Measurements from ENCODE around the gene CDK8.

The CDK8 gene

DNA sequence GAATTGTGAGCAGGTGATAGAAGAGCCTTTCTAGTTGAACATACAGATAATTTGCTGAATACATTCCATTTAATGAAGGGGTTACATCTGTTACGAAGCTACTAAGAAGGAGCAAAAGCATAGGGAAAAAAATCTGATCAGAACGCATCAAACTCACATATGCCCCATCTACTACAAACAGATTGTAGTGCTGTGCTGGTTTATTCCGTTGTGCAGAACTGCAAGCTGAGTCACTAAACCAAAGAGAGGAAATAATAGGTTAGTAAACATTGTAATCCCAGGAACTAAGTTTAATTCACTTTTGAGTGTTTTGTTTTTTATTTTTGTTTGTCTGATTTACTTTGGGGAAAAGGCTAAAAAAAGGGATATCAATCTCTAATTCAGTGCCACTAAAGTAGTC, 136.3 kb downstream of the CDK8 start:
- Mint-ChIP-seq H3K9me3 (no peaks in the 10 kb centered on the region), H3K4me1 (ENCODE audit: low read depth) (no peaks in the 10 kb centered on the region), H3K36me3 (ENCODE audit: low read depth) (peaks cover 48% of the 10 kb centered on the region), H3K27me3 (no peaks in the 10 kb centered on the region), H3K4me3 (no peak overlapping the region), H3K27ac (no peak overlapping the region)
- intact Hi-C loops (cut with micrococcal nuclease), result no loop called here

DNA sequence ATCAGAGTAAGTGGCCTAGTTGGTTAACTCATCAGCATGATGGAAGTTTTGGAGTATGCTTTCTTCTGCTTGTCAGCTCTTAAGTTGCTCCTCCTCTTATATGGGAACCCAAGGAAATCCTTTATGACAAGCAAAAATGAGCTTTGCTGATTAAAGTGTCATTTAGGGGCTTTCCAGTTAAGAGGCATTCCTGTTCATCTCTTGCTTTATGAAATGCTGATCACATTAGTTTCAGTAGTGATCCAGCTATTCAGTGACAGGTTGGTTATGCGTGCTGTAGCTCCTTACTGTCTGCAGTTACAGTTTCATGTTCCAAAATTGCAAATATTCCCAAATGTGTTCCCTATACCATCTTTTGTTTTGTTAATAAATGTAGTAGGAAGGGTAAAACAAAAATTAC, 146.6 kb downstream of the CDK8 start:
- Mint-ChIP-seq H3K27ac (no peak overlapping the region), H3K4me3 (no peak overlapping the region), H3K27me3 (no peaks in the 10 kb centered on the region), H3K4me1 (ENCODE audit: low read depth) (no peaks in the 10 kb centered on the region), H3K9me3 (no peaks in the 10 kb centered on the region), H3K36me3 (ENCODE audit: low read depth) (peaks cover 39% of the 10 kb centered on the region)
- intact Hi-C loops (cut with micrococcal nuclease), result no loop called here

DNA sequence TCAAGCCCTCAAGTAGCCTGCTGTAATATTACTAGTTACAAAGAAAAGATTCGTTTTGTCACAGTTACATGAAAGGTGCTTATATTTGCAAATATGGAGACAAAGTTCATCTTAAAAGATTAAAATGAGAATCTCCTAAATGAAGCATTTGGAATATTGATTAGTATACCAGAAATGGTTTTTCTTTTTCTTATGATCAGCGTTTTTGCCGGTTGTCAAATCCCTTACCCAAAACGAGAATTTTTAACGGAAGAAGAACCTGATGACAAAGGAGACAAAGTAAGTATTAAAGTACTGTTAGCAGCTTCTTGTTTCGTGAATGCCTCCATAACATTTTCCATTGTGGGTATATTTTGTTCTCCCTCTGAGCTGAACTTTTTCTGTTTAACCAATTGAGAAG, 147.1 kb downstream of the CDK8 start:
- Mint-ChIP-seq H3K36me3 (ENCODE audit: low read depth) (peaks cover 44% of the 10 kb centered on the region), H3K27me3 (no peaks in the 10 kb centered on the region), H3K9me3 (no peaks in the 10 kb centered on the region), H3K4me1 (ENCODE audit: low read depth) (no peaks in the 10 kb centered on the region), H3K27ac (no peak overlapping the region), H3K4me3 (no peak overlapping the region)
- intact Hi-C loops (cut with micrococcal nuclease), result no loop called here

DNA sequence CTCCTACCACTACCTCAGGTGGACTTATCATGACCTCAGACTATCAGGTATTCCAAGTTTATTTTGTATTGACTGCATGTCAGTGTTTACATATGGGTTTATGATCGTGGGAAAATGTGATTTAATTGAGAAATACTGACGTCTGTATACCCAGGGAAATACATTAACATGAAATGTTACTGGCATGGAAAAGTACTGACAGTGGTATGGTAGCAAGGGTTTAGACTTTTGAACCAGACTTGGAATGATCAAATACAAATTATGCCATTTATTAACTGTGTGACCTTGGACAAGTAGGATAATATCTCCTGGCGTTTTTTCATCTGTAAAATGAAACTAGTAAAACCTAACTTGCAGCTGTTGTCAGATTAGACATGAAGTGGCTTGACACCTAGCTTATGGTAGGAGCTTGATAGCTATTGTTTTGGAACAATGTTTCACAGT, 147.7 kb downstream of the CDK8 start:
- intact Hi-C loops (cut with micrococcal nuclease), result no loop called here
- no peaks in the 10 kb centered on the region for H3K27me3 Mint-ChIP-seq
- H3K4me3 Mint-ChIP-seq, result no peak overlapping the region
- peaks cover 49% of the 10 kb centered on the region for H3K36me3 Mint-ChIP-seq (ENCODE audit: low read depth)
- H3K27ac Mint-ChIP-seq, result no peak overlapping the region
- no peaks in the 10 kb centered on the region for H3K9me3 Mint-ChIP-seq
- no peaks in the 10 kb centered on the region for H3K4me1 Mint-ChIP-seq (ENCODE audit: low read depth)

DNA sequence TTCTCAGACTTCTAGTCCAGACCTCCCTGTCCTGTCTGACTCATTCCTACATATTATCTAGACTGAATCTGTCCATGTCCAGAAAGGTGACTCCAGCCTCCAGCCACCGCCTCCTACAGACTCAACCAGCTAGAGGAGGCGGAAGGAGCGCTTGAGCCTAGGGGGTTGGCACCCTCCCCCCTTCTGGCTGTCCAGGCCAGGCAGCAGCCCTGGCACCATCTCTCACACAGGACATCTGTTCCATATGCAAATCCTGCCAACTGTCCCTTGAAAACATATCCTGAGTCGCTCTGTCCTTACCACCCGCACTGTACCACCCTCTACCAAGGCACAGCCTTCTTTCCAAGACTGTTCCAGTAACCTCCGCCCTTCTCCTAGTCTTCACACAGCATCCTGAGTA, 152.9 kb downstream of the CDK8 start:
- Mint-ChIP-seq H3K4me1 (ENCODE audit: low read depth) (no peaks in the 10 kb centered on the region), H3K9me3 (no peaks in the 10 kb centered on the region), H3K4me3 (no peak overlapping the region), H3K27me3 (no peaks in the 10 kb centered on the region), H3K27ac (no peak overlapping the region), H3K36me3 (ENCODE audit: low read depth) (peaks cover 46% of the 10 kb centered on the region)
- intact Hi-C loops (cut with micrococcal nuclease), result no loop called here

DNA sequence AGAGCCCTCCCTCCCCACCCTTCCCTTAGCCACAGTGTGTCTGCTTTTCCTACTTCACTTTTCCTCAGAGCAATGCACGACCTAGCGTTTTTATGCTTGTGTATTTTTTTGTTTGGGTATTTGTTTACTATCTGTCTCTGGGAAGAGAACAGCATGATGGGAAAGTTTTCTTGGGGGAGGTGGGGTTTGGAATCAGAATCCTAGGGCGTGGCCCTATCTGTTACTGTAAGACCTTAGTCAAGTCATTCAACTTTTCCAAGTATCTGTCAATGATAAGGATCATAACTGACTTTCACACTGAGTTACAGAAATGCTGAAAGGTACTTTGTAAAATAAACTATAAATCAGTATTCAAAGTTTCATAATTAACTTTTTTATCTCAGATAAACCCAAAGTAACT, 157.3 kb downstream of the CDK8 start:
- no peaks in the 10 kb centered on the region for H3K4me1 Mint-ChIP-seq (ENCODE audit: low read depth)
- intact Hi-C loops (cut with micrococcal nuclease), result no loop called here
- no peak overlapping the region for H3K4me3 Mint-ChIP-seq
- no peak overlapping the region for H3K27ac Mint-ChIP-seq
- peaks cover 18% of the 10 kb centered on the region for H3K36me3 Mint-ChIP-seq (ENCODE audit: low read depth)
- no peaks in the 10 kb centered on the region for H3K27me3 Mint-ChIP-seq
- H3K9me3 Mint-ChIP-seq, result no peaks in the 10 kb centered on the region

DNA sequence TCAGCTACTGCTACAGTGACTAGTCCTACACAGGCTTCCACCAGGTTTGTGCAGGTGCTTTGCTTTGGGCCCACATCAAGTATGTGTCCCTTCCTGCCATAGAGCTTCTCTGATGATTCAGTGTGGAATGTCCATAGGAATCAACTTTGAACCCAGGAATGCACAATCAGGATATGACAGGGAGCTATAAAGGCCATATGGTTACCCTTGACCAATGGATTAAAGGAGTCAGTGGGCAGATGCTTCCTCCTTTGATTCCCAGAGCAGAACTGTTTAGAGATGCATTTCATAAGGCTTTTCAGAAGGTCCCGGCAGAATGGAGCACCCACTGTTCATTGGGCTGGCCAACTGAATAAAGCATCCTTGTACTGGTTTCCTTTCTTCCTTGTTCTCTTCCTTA, 158.3 kb downstream of the CDK8 start:
- Mint-ChIP-seq H3K36me3 (ENCODE audit: low read depth) (peaks cover 7% of the 10 kb centered on the region), H3K9me3 (no peaks in the 10 kb centered on the region), H3K27me3 (no peaks in the 10 kb centered on the region), H3K4me1 (ENCODE audit: low read depth) (no peaks in the 10 kb centered on the region), H3K4me3 (no peak overlapping the region), H3K27ac (no peak overlapping the region)
- intact Hi-C loops (cut with micrococcal nuclease), result no loop called here

DNA sequence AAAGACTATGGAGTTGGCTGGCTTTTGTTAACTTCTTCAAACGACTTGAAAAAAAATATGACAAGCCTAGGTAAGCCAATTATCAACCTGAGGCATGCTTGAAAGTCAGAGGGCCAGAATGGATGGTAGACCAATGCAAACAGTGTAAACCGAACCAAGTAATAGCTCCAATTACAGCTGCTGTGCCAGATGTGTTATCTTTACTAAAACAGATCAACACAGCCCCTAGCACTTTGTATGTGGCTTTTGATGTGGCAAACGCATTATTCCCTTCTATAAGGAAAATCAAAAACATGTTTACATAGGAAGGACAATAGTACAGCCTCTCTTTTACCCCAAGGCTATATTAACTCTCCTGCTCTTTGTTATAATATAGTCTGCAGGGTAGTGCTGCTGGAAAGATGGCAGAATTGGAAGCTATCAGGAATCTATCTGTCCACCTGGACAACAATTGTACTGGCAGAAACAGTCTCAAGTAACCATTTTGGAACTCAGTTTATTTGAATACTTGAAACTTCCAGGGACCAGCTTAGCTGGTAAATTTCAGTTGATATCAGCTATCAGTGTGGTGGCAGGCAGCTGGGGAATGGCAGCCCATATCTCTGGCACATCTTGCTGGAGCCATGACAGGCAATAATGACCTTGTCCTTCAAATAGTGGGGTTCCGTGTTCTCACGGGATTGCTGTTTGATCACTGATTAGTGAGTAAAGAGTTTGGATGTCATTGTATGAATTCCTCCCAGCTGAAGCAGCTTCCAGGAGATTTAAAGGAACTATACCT, 159.2 kb downstream of the CDK8 start:
- Mint-ChIP-seq H3K27ac (no peak overlapping the region), H3K4me3 (no peak overlapping the region), H3K4me1 (ENCODE audit: low read depth) (no peaks in the 10 kb centered on the region), H3K36me3 (ENCODE audit: low read depth) (peaks cover 7% of the 10 kb centered on the region), H3K9me3 (no peaks in the 10 kb centered on the region), H3K27me3 (no peaks in the 10 kb centered on the region)
- intact Hi-C loops (cut with micrococcal nuclease), result no loop called here

DNA sequence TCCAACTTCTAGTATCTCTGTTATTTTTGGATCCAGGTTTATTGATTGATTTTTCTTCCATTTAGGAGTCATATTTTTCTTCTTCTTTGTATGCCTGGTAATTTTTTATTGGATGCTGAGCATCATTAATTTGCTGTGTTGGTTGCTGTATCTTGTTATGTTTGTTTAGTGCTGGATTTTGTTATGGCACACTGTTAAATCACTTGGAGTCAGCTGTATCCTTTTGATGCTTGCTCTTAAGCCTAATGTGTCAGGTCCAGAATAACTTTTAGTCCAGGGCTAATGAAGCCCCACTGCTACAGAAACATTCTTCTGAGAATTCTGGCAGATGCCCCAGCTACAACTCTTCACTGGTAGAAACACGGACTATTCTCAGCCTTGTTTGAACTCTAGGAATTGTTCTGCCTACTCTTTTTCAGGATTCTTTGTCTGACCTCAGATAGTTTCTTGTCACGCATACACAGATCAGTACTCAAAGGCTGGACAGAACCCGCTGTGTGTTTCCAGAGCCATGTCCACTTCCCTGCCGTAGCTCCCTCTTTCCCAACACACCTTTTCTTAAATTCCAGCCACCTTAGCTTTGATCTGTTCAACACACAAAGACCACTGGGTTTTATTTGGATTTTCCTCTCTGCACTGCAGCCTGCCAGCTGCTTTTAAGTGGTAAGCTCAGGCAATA, 166.5 kb downstream of the CDK8 start:
- Mint-ChIP-seq H3K4me3 (no peak overlapping the region), H3K36me3 (ENCODE audit: low read depth) (no peaks in the 10 kb centered on the region), H3K9me3 (no peaks in the 10 kb centered on the region), H3K4me1 (ENCODE audit: low read depth) (no peaks in the 10 kb centered on the region), H3K27me3 (no peaks in the 10 kb centered on the region), H3K27ac (no peak overlapping the region)
- intact Hi-C loops (cut with micrococcal nuclease), result no loop called here

DNA sequence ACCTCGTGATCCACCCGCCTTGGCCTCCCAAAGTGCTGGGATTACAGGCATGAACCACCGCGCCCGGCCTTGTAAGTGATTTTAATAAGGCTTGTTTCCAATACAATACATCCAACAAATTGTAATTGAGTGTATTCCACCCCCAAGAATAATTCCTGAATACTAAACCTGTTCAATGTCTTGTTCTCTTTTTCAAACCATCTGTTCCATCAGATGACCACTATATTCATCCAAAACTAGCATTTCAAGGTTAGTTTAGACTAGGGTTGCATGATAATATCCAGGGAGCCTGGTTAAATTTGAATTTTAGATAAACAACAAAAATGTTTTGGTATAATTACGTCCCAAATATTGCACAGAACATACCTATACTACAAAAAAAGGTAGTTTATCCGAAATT, 168.1 kb downstream of the CDK8 start:
- intact Hi-C loops (cut with micrococcal nuclease), result no loop called here
- Mint-ChIP-seq H3K4me3 (no peak overlapping the region), H3K36me3 (ENCODE audit: low read depth) (no peaks in the 10 kb centered on the region), H3K27ac (no peak overlapping the region), H3K27me3 (no peaks in the 10 kb centered on the region), H3K9me3 (no peaks in the 10 kb centered on the region), H3K4me1 (ENCODE audit: low read depth) (no peaks in the 10 kb centered on the region)

DNA sequence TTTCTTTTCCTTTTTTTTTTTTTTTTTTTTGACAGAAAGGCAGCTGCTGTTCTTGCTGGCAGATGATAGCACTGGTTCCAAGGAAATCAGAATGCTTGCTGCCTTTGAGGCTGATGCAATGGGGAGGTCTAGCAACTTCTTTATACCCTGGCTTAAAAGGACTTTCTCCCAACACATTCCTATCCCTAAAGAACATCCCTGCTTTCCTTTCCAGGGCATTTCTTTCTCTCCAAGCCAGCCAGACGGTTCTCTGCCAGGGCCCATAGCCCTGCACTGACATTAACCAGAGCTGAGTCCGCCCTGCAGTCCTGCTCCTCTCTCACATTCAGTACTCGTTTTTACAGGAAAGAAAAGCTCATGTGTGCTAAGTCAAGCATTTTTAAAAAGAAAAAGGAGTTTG, 169.7 kb downstream of the CDK8 start:
- Mint-ChIP-seq H3K4me1 (ENCODE audit: low read depth) (no peaks in the 10 kb centered on the region), H3K27me3 (no peaks in the 10 kb centered on the region), H3K4me3 (no peak overlapping the region), H3K36me3 (ENCODE audit: low read depth) (no peaks in the 10 kb centered on the region), H3K27ac (no peak overlapping the region), H3K9me3 (no peaks in the 10 kb centered on the region)
- intact Hi-C loops (cut with micrococcal nuclease), result no loop called here

DNA sequence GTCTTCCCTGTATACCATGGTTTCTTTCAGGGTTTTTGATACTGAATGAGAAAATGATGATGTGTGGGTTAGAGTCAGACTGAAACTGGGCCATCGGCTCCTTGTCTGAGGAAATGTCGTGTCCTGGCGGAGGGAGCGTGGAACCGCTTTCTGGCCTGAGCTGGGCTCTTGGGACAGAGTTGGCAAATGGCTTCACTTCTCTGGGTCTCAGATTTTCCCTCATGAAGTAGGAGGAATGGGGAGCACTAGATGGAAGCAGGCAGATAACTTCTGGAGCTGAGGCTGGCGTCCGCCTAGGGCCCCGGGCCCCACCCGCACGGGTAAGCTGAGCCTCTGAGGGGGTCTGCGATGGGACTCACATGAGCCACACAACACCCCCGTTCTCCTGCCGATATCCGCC, 170.3 kb downstream of the CDK8 start:
- no peak overlapping the region for H3K4me3 Mint-ChIP-seq
- no peaks in the 10 kb centered on the region for H3K9me3 Mint-ChIP-seq
- H3K27ac Mint-ChIP-seq, result no peak overlapping the region
- H3K27me3 Mint-ChIP-seq, result no peaks in the 10 kb centered on the region
- intact Hi-C loops (cut with micrococcal nuclease), result no loop called here
- H3K4me1 Mint-ChIP-seq (ENCODE audit: low read depth), result no peaks in the 10 kb centered on the region
- H3K36me3 Mint-ChIP-seq (ENCODE audit: low read depth), result no peaks in the 10 kb centered on the region

DNA sequence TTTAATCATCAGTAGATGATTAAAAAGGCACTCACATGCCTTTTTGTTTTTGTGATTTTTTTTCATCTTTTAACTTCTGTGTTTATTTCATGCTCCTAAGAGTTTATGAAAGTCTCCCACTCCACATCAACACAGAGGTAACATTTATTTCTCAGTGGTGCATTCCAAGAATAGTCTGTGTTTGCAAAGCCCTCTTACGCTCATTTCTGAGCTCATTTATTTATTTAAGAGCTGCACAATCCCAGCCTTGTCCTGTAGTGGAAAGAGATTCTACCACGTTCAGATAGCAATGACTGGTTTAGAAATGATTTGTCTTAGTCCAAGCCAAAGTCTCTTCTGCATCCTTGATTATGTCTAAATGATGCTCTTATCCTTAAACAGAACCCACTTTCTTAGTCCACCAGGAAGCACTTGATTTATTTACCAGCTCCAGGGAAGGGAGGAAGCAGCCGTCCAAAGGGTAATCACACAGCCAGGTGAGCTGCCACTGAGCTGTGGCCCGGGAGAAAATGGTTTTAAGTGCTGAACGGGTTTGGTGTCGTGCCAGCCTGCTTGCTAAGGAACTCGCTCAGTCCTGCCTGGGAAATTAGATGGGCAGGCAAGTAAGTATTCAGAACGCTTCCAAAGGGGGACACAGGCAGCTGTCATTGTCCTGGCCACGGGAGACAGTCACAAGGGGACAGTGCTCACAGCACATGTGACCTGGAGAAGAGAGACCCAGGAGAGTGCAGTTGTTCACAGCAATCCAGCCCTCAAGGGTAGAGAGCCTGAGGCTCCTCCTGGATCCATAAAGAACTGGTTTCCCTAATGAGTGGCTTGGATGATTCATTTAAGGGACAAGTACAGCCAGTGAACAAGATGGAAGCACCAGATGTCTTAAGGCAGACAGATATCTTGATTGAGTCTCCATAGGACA, 171.8 kb downstream of the CDK8 start:
- Mint-ChIP-seq H3K27me3 (no peaks in the 10 kb centered on the region), H3K9me3 (no peaks in the 10 kb centered on the region), H3K4me3 (no peak overlapping the region), H3K36me3 (ENCODE audit: low read depth) (no peaks in the 10 kb centered on the region), H3K4me1 (ENCODE audit: low read depth) (no peaks in the 10 kb centered on the region), H3K27ac (no peak overlapping the region)
- intact Hi-C loops (cut with micrococcal nuclease), result no loop called here

DNA sequence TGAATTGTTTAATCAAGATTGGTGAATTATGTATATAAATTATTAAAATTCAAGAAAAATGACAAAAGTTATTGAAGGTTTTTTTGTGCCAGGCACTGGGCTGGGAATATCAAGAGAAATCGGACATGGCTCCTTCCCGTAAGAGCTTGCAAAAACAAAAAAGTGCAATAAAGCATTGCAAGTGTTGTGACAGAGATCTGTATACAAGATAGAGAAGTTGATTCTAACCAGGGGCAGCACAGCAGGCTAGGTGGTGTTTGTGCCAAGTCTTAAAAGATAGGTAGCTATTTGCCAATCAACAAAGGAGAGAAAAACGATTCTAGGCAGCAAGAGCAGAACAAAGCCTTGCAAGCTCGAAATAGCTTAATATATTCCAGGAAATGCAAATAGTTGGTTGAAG, 179.8 kb downstream of the CDK8 start:
- intact Hi-C loops (cut with micrococcal nuclease), result no loop called here
- Mint-ChIP-seq H3K27ac (no peak overlapping the region), H3K27me3 (no peaks in the 10 kb centered on the region), H3K4me3 (no peak overlapping the region), H3K36me3 (ENCODE audit: low read depth) (no peaks in the 10 kb centered on the region), H3K9me3 (peaks cover 35% of the 10 kb centered on the region), H3K4me1 (ENCODE audit: low read depth) (no peaks in the 10 kb centered on the region)

Measured in dendritic cell treated with granulocyte-macrophage colony-stimulating factor and Interleukin-4, amounts not matched to agents 40 ng/mL and 50 ng/mL, for 4 days (primary cell).